H1 (cell line): ENCODE results near the gene ROBO2. TPM values are rescaled to one million over a fixed set of nuclear protein-coding genes. Genes with fewer than 3 reads are reported as not detected.

Experiments
- CTCF ChIA-PET: fragments of 300-600 bp; sonication (Branson Sonifier 250); formaldehyde crosslinking; loops from one replicate; lab custom pipeline; 2021; ENCODE audit not compliant: partially characterized antibody; lab: Charles Lee
- POLR2A ChIA-PET: fragments of 300-600 bp; sonication (Branson Sonifier 250); formaldehyde crosslinking; loops from one replicate; lab custom pipeline; 2021; ENCODE audit warnings: inconsistent platforms; ENCODE audit not compliant: partially characterized antibody; lab: Charles Lee
- DNase-seq, 2 experiments: peaks; one replicate each; pipeline versions ENCODE4 v3.0.0 to v3.0.0-alpha.2; 2010 to 2022; ENCODE audit warnings: low spot score in 2 of 2, low read depth in 1 of 2, mixed read lengths in 1 of 2
- FAIRE-seq: peaks from 2 replicates; lab custom pipeline; 2011; peaks lifted over from hg19 to GRCh38; lab: Jason Lieb, UNC
- H2AFZ ChIP-seq: 2 replicates; pipeline ENCODE4 v1.8.1; 2012; ENCODE audit warnings: low read length, inconsistent platforms
- H2AK5ac ChIP-seq: 2 replicates; pipeline ENCODE4 v1.6.1; 2013; ENCODE audit warnings: low read depth, low read length
- H2BK120ac ChIP-seq: replicated peaks from 2 replicates; pipeline ENCODE3; 2013; ENCODE audit warnings: low read depth, low read length, inconsistent platforms
- H2BK12ac ChIP-seq: 2 replicates; pipeline ENCODE4 v1.6.1; 2013; ENCODE audit warnings: low read depth, low read length
- H2BK15ac ChIP-seq: 2 replicates; pipeline ENCODE4 v1.6.1; 2013; ENCODE audit warnings: low read length
- H2BK20ac ChIP-seq: 2 replicates; pipeline ENCODE4 v1.6.1; 2013; ENCODE audit warnings: low read length
- H2BK5ac ChIP-seq: 2 replicates; pipeline ENCODE4 v1.6.1; 2013; ENCODE audit warnings: low read depth, low read length
- H3K14ac ChIP-seq: 2 replicates; pipeline ENCODE4 v1.6.1; 2013; ENCODE audit warnings: inconsistent platforms; ENCODE audit not compliant: insufficient read length
- H3K18ac ChIP-seq: 2 replicates; pipeline ENCODE4 v1.6.1; 2013; ENCODE audit warnings: low read length; ENCODE audit errors: extremely low read depth
- H3K23ac ChIP-seq: 2 replicates; pipeline ENCODE4 v1.6.1; 2013; ENCODE audit warnings: inconsistent platforms; ENCODE audit not compliant: insufficient read length
- H3K23me2 ChIP-seq: 2 replicates; pipeline ENCODE4 v1.6.1; 2013; ENCODE audit warnings: low read depth, low read length
- H3K27ac ChIP-seq: 2 replicates; pipeline ENCODE4 v1.6.1; 2011; ENCODE audit warnings: low read depth, low read length, inconsistent platforms
- H3K27me3 ChIP-seq, 4 experiments: replicated peaks in 1 of 4; 1 replicate in 1 of 4; 2 replicates in 3 of 4; pipeline versions ENCODE4 v1.6.1 to v1.8.1; 2011 to 2013; ENCODE audit warnings: low read length in 3 of 4, mild to moderate bottlenecking in 3 of 4, inconsistent platforms in 2 of 4, mixed read lengths in 2 of 4, moderate library complexity in 1 of 4; ENCODE audit not compliant: control insufficient read depth in 3 of 4, insufficient read depth in 3 of 4; ENCODE audit errors: extremely low read depth in 1 of 4
- H3K36me3 ChIP-seq, 4 experiments: 2 replicates each; pipeline versions ENCODE4 v1.6.1 to v1.8.1; 2011 to 2013; ENCODE audit warnings: mild to moderate bottlenecking in 4 of 4, low read length in 3 of 4, moderate library complexity in 2 of 4, control low read depth in 1 of 4, inconsistent platforms in 1 of 4; ENCODE audit not compliant: insufficient read depth in 4 of 4, control insufficient read depth in 2 of 4
- H3K4ac ChIP-seq: replicated peaks from 2 replicates; pipeline ENCODE3; 2013; ENCODE audit warnings: low read length, low read depth, mixed read lengths, inconsistent platforms; ENCODE audit not compliant: insufficient read length
- H3K4me1 ChIP-seq, 4 experiments: replicated peaks in 1 of 4; 1 replicate in 1 of 4; 2 replicates in 3 of 4; pipeline versions ENCODE4 v1.6.1 to v1.8.1; 2011 to 2013; ENCODE audit warnings: low read length in 3 of 4, inconsistent platforms in 2 of 4, mixed read lengths in 1 of 4; ENCODE audit not compliant: insufficient read depth in 4 of 4, control insufficient read depth in 3 of 4
- H3K4me2 ChIP-seq, 2 experiments: 2 replicates each; pipeline versions ENCODE4 v1.6.1 to v1.8.1; 2011 to 2013; ENCODE audit warnings: low read depth in 2 of 2, low read length in 2 of 2, control low read depth in 1 of 2, inconsistent platforms in 1 of 2, mild to moderate bottlenecking in 1 of 2; ENCODE audit not compliant: insufficient read depth in 1 of 2
- H3K4me3 ChIP-seq, 4 experiments: fragments of 200-600, 300-600 bp in 1 of 4; sonication (generic), shearing (Covaris generic), sonication (Bioruptor Twin) in 1 of 4; 2 replicates each; pipeline versions ENCODE4 v1.5.1 to v1.8.1; 2011 to 2016; ENCODE audit warnings: low read length in 4 of 4, low read depth in 3 of 4, control low read depth in 2 of 4, inconsistent platforms in 2 of 4, mild to moderate bottlenecking in 2 of 4, mixed read lengths in 1 of 4, moderate library complexity in 1 of 4; ENCODE audit not compliant: insufficient read depth in 2 of 4; ENCODE audit errors: extremely low read depth in 1 of 4
- H3K56ac ChIP-seq: replicated peaks from 2 replicates; pipeline ENCODE3; 2013; ENCODE audit warnings: low read depth, mild to moderate bottlenecking, mixed read lengths, low read length, inconsistent platforms; ENCODE audit not compliant: insufficient read length
- H3K79me1 ChIP-seq: 2 replicates; pipeline ENCODE4 v1.6.1; 2013; ENCODE audit warnings: low read depth, low read length, control low read depth
- H3K79me2 ChIP-seq, 2 experiments: 2 replicates each; pipeline versions ENCODE4 v1.6.1 to v1.8.1; 2012 to 2013; ENCODE audit warnings: low read length in 2 of 2, mild to moderate bottlenecking in 2 of 2, inconsistent platforms in 1 of 2; ENCODE audit not compliant: insufficient read depth in 2 of 2, control insufficient read depth in 1 of 2
- H3K9ac ChIP-seq, 4 experiments: replicated peaks in 1 of 4; 1 replicate in 1 of 4; 2 replicates in 3 of 4; pipeline versions ENCODE4 v1.6.1 to v1.8.1; 2011 to 2013; ENCODE audit warnings: low read depth in 3 of 4, low read length in 3 of 4, control low read depth in 2 of 4, mild to moderate bottlenecking in 2 of 4, moderate library complexity in 2 of 4, inconsistent platforms in 1 of 4; ENCODE audit errors: extremely low read depth in 1 of 4
- H3K9me3 ChIP-seq, 2 experiments: 2 replicates each; pipeline versions ENCODE4 v1.6.1 to v1.8.1; 2012 to 2013; ENCODE audit warnings: mild to moderate bottlenecking in 2 of 2, moderate library complexity in 2 of 2, control low read depth in 1 of 2, inconsistent platforms in 1 of 2, low read depth in 1 of 2, low read length in 1 of 2, mixed read lengths in 1 of 2; ENCODE audit not compliant: insufficient read depth in 2 of 2
- H4K20me1 ChIP-seq, 2 experiments: replicated peaks in 1 of 2; 2 replicates each; pipeline versions ENCODE3 to v1.8.1; 2011 to 2013; ENCODE audit warnings: inconsistent platforms in 2 of 2, low read length in 2 of 2, mild to moderate bottlenecking in 1 of 2; ENCODE audit not compliant: insufficient read depth in 2 of 2, control insufficient read depth in 1 of 2
- H4K5ac ChIP-seq: 2 replicates; pipeline ENCODE4 v1.6.1; 2013; ENCODE audit warnings: low read length, low read depth, mixed read lengths, inconsistent platforms; ENCODE audit not compliant: insufficient read length
- H4K8ac ChIP-seq: 2 replicates; pipeline ENCODE4 v1.8.0; 2013; ENCODE audit warnings: mild to moderate bottlenecking, moderate library complexity, low read length, inconsistent platforms; ENCODE audit not compliant: insufficient read depth; ENCODE audit errors: extremely low read depth
- H4K91ac ChIP-seq: replicated peaks from 2 replicates; pipeline ENCODE3; 2013; ENCODE audit warnings: low read length, mixed read lengths, inconsistent platforms; ENCODE audit not compliant: insufficient read length
- JUND ChIP-seq: IDR thresholded peaks from 2 replicates; pipeline ENCODE4 v1.6.1; 2011; ENCODE audit warnings: mild to moderate bottlenecking, improper control_type of control experiment, low read length
- PHF8 ChIP-seq: fragments of 200-600 bp; sonication (generic); conservative IDR thresholded peaks from 2 replicates; pipeline ENCODE4 v1.7.1; 2012; ENCODE audit warnings: low read depth, mild to moderate bottlenecking, inconsistent platforms, low read length, moderate library complexity
- WGBS, 2 experiments: shearing (Covaris generic) in 1 of 2; methylation state at CpG; one replicate each; pipeline versions ENCODE4 v1.1.6 to v1.1.7; 2013 to 2015; ENCODE audit warnings: low lambda C conversion rate in 2 of 2, mixed read lengths in 2 of 2, inconsistent platforms in 1 of 2, low coverage in 1 of 2, missing lambda C conversion rate in 1 of 2; ENCODE audit not compliant: insufficient replicate concordance in 2 of 2, insufficient coverage in 1 of 2, insufficient read length in 1 of 2; ENCODE audit errors: extremely low coverage in 1 of 2, missing lambda C conversion rate in 1 of 2; 5-methylcytosine and 5-hydroxymethylcytosine counted together
- polyA plus RNA-seq, 7 experiments: library from polyadenylated mRNA; depleted of rRNA in 3 of 7; stranded (reverse) in 5 of 7; unstranded in 2 of 7; fragments of >200 nt in 5 of 7; fragments of 200-250 nt in 2 of 7; gene quantifications; 1 replicate in 5 of 7; 2 replicates in 1 of 7; 4 replicates in 1 of 7; pipeline versions ENCODE4 v1.2.1 to v1.2.3, GENCODE V29; 2011 to 2013; ENCODE audit warnings: missing spikeins in 2 of 7, mixed read lengths in 2 of 7
- total RNA-seq: library from RNA; stranded (reverse); fragmentation: NEBNext Ultra II Directional; extraction: Animal tissue kit (Norgen Biotek cat#: 25700); gene quantifications from 2 replicates; pipeline ENCODE4 v1.2.1, GENCODE V29; 2021

ROBO2 gene
- total and polyA plus RNA-seq, 2 of the 8 experiments (the other 6 are each of a cell fraction or from before 2014, with no cell fraction given) = 1.5 to 2.9 TPM

DNA sequence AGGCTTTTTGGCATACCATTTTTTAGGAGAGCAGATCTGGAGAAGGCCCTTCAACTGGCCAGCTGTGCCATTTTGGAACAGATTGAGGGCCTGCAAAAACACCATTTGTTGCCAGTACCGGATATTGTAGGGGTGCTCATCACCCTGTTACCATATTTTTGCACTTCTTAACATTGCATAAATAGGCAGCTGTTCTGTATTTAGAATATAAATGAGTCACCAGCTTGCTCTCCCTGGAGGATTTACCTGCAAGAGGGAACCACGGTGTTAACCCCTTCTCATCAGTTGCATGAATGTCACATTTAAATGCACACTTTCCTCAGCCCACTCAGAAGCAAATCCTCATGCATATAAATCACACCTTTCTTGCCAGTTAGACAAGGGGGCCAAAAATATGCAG is 435.6 kb downstream of the ROBO2 start:
- H3K4me1 ChIP-seq = peaks cover 0 to 10% (median 9%) of the 10 kb centered on the region in 4 experiments; a peak in 5 of 7 replicates
- H3K9me3 ChIP-seq = no peaks in the 10 kb centered on the region
- no peak overlapping the region for H2BK12ac ChIP-seq
- H3K9ac ChIP-seq = no peak overlapping the region
- H2BK5ac ChIP-seq = no peak overlapping the region; the same call in 1 of the 2 replicates
- DNase-seq (no peak), FAIRE-seq (peak; percentile 60)
- H3K23me2 ChIP-seq = no peaks in the 10 kb centered on the region
- H3K79me2 ChIP-seq = no peaks in the 10 kb centered on the region
- ChIA-PET CTCF (no interaction called here), POLR2A (no interaction called here)
- H4K5ac ChIP-seq = no peak overlapping the region
- no peak overlapping the region for H2AK5ac ChIP-seq
- H3K36me3 ChIP-seq = no peaks in the 10 kb centered on the region; a peak in 2 of 8 replicates
- no peaks in the 10 kb centered on the region for H3K27me3 ChIP-seq
- H2BK120ac ChIP-seq = peak overlapping the region; percentile 73
- peak overlapping the region; percentile 26 to 43; a peak in 3 of 4 replicates for H3K4me2 ChIP-seq
- H4K8ac ChIP-seq = no peak overlapping the region
- no peak overlapping the region for H3K27ac ChIP-seq
- WGBS, 2 experiments = 14% methylated on average over 2 of the region's 2 CpGs; no CpG with 5 or more reads in 1 of the 2 experiments
- no peak overlapping the region for H4K91ac ChIP-seq
- no peak overlapping the region for H2AFZ ChIP-seq
- no peak overlapping the region for H2BK20ac ChIP-seq
- no peak overlapping the region for H3K14ac ChIP-seq
- H3K56ac ChIP-seq = no peak overlapping the region
- H4K20me1 ChIP-seq = no peaks in the 10 kb centered on the region
- H2BK15ac ChIP-seq = no peak overlapping the region
- no peak overlapping the region for H3K18ac ChIP-seq
- peak; percentile 62; the same call in 1 of the 2 replicates for TF ChIP-seq JUND
- no peak for TF ChIP-seq PHF8
- TF ChIP-seq, all 59 proteins: peak for 1
- Histone ChIP-seq H3K79me1 (no peaks in the 10 kb centered on the region), H3K23ac (no peak overlapping the region), H3K4ac (no peak overlapping the region), H3K4me3 (0 out of 8 replicates have a peak overlapping the region, but pooled peaks of 1 of the 4 experiments have one; percentile 4)
